Spleen (tissue), 11 donors: ENCODE results near the gene HDAC4. TPM values are rescaled to one million over a fixed set of nuclear protein-coding genes. Genes with fewer than 3 reads are reported as not detected.
A peak's percentile ranks its signal among the peaks of the same experiment; 100 is the strongest.

ENCODE experiments used
- DNase-seq: peaks from one replicate; pipeline ENCODE4 v3.0.0-alpha.2; 2020
- H3K27ac ChIP-seq, 8 donors: fragments of 200-600 bp; sonication (generic) in 7 of 8; 1 replicate in 4 of 8; 2 replicates in 4 of 8; pipeline versions ENCODE4 v1.5.0 to v1.8.0; 2016 to 2021; ENCODE audit warnings: inconsistent platforms in 4 of 8, mild to moderate bottlenecking in 4 of 8, moderate library complexity in 1 of 8
- H3K27me3 ChIP-seq, 7 donors: fragments of 200-600 bp; sonication (generic) in 6 of 7; replicated peaks in 1 of 7; 1 replicate in 4 of 7; 2 replicates in 3 of 7; pipeline versions ENCODE4 v1.5.0 to v1.8.0; 2016 to 2021; ENCODE audit warnings: inconsistent platforms in 3 of 7, mild to moderate bottlenecking in 1 of 7
- H3K36me3 ChIP-seq, 6 donors: fragments of 200-600 bp; sonication (generic) in 5 of 6; 1 replicate in 4 of 6; 2 replicates in 2 of 6; pipeline versions ENCODE4 v1.5.0 to v1.8.0; 2016 to 2021; ENCODE audit warnings: inconsistent platforms in 2 of 6
- H3K4me1 ChIP-seq, 6 donors: fragments of 200-600 bp; sonication (generic) in 5 of 6; 1 replicate in 3 of 6; 2 replicates in 3 of 6; pipeline versions ENCODE4 v1.5.0 to v1.8.0; 2016 to 2021; ENCODE audit warnings: inconsistent platforms in 3 of 6
- H3K4me3 ChIP-seq, 8 donors: fragments of 200-600 bp; sonication (generic) in 7 of 8; 1 replicate in 4 of 8; 2 replicates in 4 of 8; pipeline versions ENCODE4 v1.5.0 to v1.8.0; 2016 to 2021; ENCODE audit warnings: inconsistent platforms in 4 of 8, mild to moderate bottlenecking in 4 of 8, moderate library complexity in 2 of 8
- H3K9me3 ChIP-seq, 8 donors: fragments of 200-600 bp; sonication (generic) in 7 of 8; 1 replicate in 4 of 8; 2 replicates in 4 of 8; pipeline versions ENCODE4 v1.5.0 to v1.8.0; 2016 to 2021; ENCODE audit warnings: inconsistent platforms in 4 of 8
- POLR2A ChIP-seq, 3 donors: fragments of 450-650 bp; IDR thresholded peaks; one replicate each; pipeline ENCODE4 v1.5.1; 2017; ENCODE audit warnings: antibody characterized with exemption in 3 of 3, mild to moderate bottlenecking in 1 of 3
- POLR2AphosphoS5 ChIP-seq, 3 donors: sonication (generic); formaldehyde crosslinking; IDR thresholded peaks; one replicate each; pipeline ENCODE4 v1.5.1; 2017; ENCODE audit warnings: antibody characterized with exemption in 3 of 3
- WGBS, 5 donors: extraction: QIAGEN DNeasy Blood & Tissue Kit in 3 of 5; methylation state at CpG; one replicate each; pipeline versions ENCODE4 v1.1.5 to v1.1.7; 2013 to 2018; 5-methylcytosine and 5-hydroxymethylcytosine counted together
- intact Hi-C: fragments of 100-400 bp; cut with DNase I; formaldehyde crosslinking; loops from one replicate; pipeline ENCODE4 v1.15.0; 2023; ENCODE audit warnings: low total_unique reads
- polyA plus RNA-seq, 3 donors: library from polyadenylated mRNA; stranded (reverse); fragments of 200-250 nt; gene quantifications; one replicate each; pipeline ENCODE4 v1.2.1, GENCODE V29; 2013
- total RNA-seq, 7 donors: library from RNA; depleted of rRNA in 3 of 7; stranded (reverse); fragments of >200 nt in 3 of 7; fragmentation: NEBNext Ultra II Directional in 4 of 7; extraction: Animal tissue kit (Norgen Biotek cat#: 25700) in 4 of 7; gene quantifications; one replicate each; pipeline versions ENCODE4 v1.1.0 to v1.2.1, GENCODE V29; 2016 to 2021
- TF ChIP-seq, protein P1 (sequence below), 11 experiments: fragments of 200-600 bp in 7 of 11; fragments of 450-650 bp in 4 of 11; sonication (generic) in 4 of 11; IDR thresholded peaks in 8 of 11; conservative IDR thresholded peaks in 3 of 11; 1 replicate in 7 of 11; 2 replicates in 4 of 11; pipeline versions ENCODE4 v1.4.0 to v1.8.0; 2016 to 2021; ENCODE audit warnings: antibody characterized with exemption in 11 of 11, inconsistent platforms in 4 of 11, mild to moderate bottlenecking in 1 of 11
- donor health status: healthy with polysubstance abuse.
- donor health status: DM: no; HTN: no; CAD: no; lungs with moderate emphysema.
- donor health status: DM: no; HTN: no; CAD: no.
- donor health status: Bipolar disorder and iron deficiency.
- donor health status: healthy.
- donor health status: DM: no; HTN: no; CAD: no.
- donor health status: DM: yes; HTN: yes; CAD: no.

Gene HDAC4
- total and polyA plus RNA-seq, 10 donors: 3.2 to 122 (median 69.5) TPM

DNA sequence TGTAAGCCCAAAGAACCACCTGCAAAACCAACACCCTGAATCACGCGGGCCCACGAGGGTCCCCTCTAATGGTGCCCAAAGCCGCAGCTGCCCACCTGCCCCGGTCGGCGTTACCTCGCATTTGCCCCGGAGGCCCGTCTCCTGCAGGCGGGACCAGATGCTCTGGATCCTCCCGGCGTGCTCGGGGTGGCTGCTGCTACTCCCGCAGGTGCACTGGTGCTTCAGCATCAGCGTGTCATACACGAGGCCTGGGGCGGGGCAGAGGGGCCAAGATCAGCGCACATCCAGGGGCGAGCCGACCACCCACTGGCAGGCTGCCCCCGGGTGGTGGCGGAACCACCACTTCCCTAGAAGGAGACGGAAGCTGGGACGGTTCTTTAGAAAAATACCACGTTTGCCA, 292.9 kb downstream of the HDAC4 start:
- intact Hi-C loops: no loop called here
- no peak overlapping the region for H3K27ac ChIP-seq

DNA sequence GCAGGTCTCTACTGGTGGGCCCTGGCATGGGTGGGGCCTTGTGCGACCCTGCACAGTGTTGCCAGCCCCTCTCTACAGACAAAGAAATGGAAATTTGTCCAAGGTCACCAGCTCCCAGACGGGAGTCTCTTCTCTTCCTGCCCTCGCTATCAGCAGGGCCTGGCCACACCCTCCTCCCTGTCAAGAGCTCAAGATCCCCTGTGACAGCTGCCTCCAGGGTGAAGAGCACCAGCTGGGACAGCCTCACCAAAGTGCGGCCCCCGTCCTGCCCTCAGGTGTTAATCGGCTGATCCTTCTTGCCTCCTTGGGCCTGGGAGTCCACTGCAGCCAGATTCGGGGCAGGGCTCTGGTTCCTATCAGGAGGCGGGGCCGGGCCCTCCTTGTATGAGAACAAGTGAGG, 293.9 kb downstream of the HDAC4 start:
- Histone ChIP-seq H3K36me3 (peaks cover 3 to 100% (median 90%) of the 10 kb centered on the region in 6 donors), H3K9me3 (no peaks in the 10 kb centered on the region), H3K27me3 (no peaks in the 10 kb centered on the region), H3K27ac (peak overlapping the region in 2 of 8 donors; percentile 20 to 33), H3K4me1 (peaks cover 0 to 17% (median 6%) of the 10 kb centered on the region in 6 donors), H3K4me3 (no peak overlapping the region)
- intact Hi-C loops: no loop called here
- 78 to 100% (median 82%) methylated on average over 6 to 9 of the region's 9 CpGs for WGBS, 5 donors
- no peak for DNase-seq
- no peak for TF ChIP-seq POLR2AphosphoS5 (IDR thresholded peaks at IDR 0.05)
- TF ChIP-seq, protein P1, sequence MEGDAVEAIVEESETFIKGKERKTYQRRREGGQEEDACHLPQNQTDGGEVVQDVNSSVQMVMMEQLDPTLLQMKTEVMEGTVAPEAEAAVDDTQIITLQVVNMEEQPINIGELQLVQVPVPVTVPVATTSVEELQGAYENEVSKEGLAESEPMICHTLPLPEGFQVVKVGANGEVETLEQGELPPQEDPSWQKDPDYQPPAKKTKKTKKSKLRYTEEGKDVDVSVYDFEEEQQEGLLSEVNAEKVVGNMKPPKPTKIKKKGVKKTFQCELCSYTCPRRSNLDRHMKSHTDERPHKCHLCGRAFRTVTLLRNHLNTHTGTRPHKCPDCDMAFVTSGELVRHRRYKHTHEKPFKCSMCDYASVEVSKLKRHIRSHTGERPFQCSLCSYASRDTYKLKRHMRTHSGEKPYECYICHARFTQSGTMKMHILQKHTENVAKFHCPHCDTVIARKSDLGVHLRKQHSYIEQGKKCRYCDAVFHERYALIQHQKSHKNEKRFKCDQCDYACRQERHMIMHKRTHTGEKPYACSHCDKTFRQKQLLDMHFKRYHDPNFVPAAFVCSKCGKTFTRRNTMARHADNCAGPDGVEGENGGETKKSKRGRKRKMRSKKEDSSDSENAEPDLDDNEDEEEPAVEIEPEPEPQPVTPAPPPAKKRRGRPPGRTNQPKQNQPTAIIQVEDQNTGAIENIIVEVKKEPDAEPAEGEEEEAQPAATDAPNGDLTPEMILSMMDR (IDR thresholded peaks at IDR 0.05 in 8 of 11, conservative IDR thresholded peaks at IDR 0.05 in 3 of 11): no peak
- TF ChIP-seq POLR2A (IDR thresholded peaks at IDR 0.05): no peak

More for the DNA sequence above, 292.9 kb downstream of the HDAC4 start:
- H3K27me3 ChIP-seq: no peaks in the 10 kb centered on the region
- no peak for DNase-seq
- TF ChIP-seq, protein P1 (IDR thresholded peaks at IDR 0.05 in 8 of 11, conservative IDR thresholded peaks at IDR 0.05 in 3 of 11): no peak
- TF ChIP-seq POLR2A (IDR thresholded peaks at IDR 0.05): no peak
- no peak for TF ChIP-seq POLR2AphosphoS5 (IDR thresholded peaks at IDR 0.05)
- H3K4me1 ChIP-seq: peaks cover 0 to 20% (median 7%) of the 10 kb centered on the region in 6 donors
- H3K36me3 ChIP-seq: peaks cover 0 to 100% (median 84%) of the 10 kb centered on the region in 6 donors
- H3K9me3 ChIP-seq: no peaks in the 10 kb centered on the region
- no peak overlapping the region for H3K4me3 ChIP-seq
- 89 to 97% (median 94%) methylated on average over 22 to 26 of the region's 26 CpGs for WGBS, 5 donors

DNA sequence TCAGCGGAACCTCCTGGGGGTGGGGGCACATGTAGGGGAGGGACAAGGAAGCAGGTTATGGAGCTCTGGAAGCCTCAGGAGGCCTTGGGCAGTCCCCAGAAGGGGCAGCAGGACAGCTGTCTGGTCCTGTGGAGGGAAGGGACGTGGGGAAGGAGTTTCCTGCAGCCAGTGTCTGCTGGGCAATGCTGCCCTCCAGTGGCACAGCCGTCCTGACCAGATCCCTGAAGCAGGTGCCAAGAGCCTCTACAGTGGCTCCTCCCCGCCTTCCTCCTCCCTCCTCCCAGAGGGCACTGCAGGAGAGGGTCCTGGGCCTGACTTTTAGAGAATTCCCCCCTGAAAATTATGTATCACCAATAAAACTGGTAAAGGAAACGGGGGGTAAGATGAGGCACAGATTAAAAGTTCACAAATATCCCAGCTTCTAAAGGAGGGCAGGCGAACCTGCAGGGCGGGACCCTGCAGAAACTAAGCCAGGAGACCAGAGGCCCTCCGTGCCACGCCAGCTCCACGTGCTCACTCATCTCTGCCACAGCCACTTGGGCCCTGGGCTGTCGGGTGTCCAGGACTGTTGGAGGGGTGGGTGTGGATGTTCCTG, 294.4 kb downstream of the HDAC4 start:
- H3K27ac ChIP-seq: peak overlapping the region in 2 of 8 donors; percentile 20 to 33
- H3K27me3 ChIP-seq: no peaks in the 10 kb centered on the region
- no peak for DNase-seq
- H3K4me1 ChIP-seq: peaks cover 0 to 17% (median 6%) of the 10 kb centered on the region in 6 donors
- H3K9me3 ChIP-seq: no peaks in the 10 kb centered on the region
- TF ChIP-seq POLR2A (IDR thresholded peaks at IDR 0.05) (no peak), POLR2AphosphoS5 (IDR thresholded peaks at IDR 0.05) (peak in 1 of 3 donors; percentile 43)
- TF ChIP-seq, protein P1 (IDR thresholded peaks at IDR 0.05 in 8 of 11, conservative IDR thresholded peaks at IDR 0.05 in 3 of 11): peak in 10 of 11 experiments; percentile 9 to 68 (median 48)
- H3K4me3 ChIP-seq: no peak overlapping the region
- intact Hi-C loops: no loop called here
- WGBS, 5 donors: 67 to 73% (median 69%) methylated on average over 10 to 11 of the region's 11 CpGs
- H3K36me3 ChIP-seq: peaks cover 3 to 100% (median 89%) of the 10 kb centered on the region in 6 donors

DNA sequence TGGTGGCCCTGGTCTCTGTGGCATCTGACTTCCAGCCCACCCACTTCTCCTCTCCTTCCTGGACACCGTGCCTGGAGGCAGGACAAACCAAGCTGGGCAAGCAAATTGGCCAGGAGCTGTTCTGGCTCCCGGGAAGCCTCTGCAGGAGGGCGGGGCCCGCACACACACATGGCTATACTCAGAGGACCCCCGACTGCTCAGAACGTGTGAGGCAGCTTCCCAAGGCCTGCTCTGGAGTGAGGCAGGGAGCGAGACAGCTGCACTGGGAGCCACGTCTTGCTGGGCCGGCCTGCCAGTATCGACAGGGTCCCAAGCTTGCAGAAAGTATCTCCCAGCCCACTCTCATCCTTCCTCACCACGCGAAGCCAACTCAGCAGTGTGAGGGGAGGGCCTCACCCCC, 295.6 kb downstream of the HDAC4 start:
- H3K4me1 ChIP-seq: peaks cover 0 to 17% (median 6%) of the 10 kb centered on the region in 6 donors
- 83 to 93% (median 90%) methylated on average over 5 to 12 of the region's 12 CpGs for WGBS, 5 donors
- no peaks in the 10 kb centered on the region for H3K9me3 ChIP-seq
- TF ChIP-seq, protein P1 (IDR thresholded peaks at IDR 0.05 in 8 of 11, conservative IDR thresholded peaks at IDR 0.05 in 3 of 11): no peak
- TF ChIP-seq POLR2AphosphoS5 (IDR thresholded peaks at IDR 0.05) (no peak), POLR2A (IDR thresholded peaks at IDR 0.05) (no peak)
- no peak overlapping the region for H3K27ac ChIP-seq
- no peak for DNase-seq
- H3K36me3 ChIP-seq: peaks cover 3 to 100% (median 88%) of the 10 kb centered on the region in 6 donors
- intact Hi-C loops: no loop called here
- H3K4me3 ChIP-seq: no peak overlapping the region
- no peaks in the 10 kb centered on the region for H3K27me3 ChIP-seq
